Dendritic cell treated with granulocyte-macrophage colony-stimulating factor and Interleukin-4, amounts not matched to agents 40 ng/mL and 50 ng/mL, for 4 days (primary cell): ENCODE results near the gene FAM210A.

ENCODE experiments used
- H3K27ac Mint-ChIP-seq: one replicate; pipeline ENCODE4 v1.8.0; 2022; ENCODE audit warnings: mild to moderate bottlenecking, mixed read lengths
- H3K27me3 Mint-ChIP-seq: one replicate; pipeline ENCODE4 v1.8.0; 2022; ENCODE audit warnings: mild to moderate bottlenecking, mixed read lengths
- H3K36me3 Mint-ChIP-seq: one replicate; pipeline ENCODE4 v1.8.0; 2022; ENCODE audit warnings: low read depth, mixed read lengths
- H3K4me1 Mint-ChIP-seq: one replicate; pipeline ENCODE4 v1.8.0; 2022; ENCODE audit warnings: low read depth, mixed read lengths
- H3K4me3 Mint-ChIP-seq: one replicate; pipeline ENCODE4 v1.8.0; 2022; ENCODE audit warnings: mild to moderate bottlenecking, moderate library complexity, mixed read lengths
- H3K9me3 Mint-ChIP-seq: one replicate; pipeline ENCODE4 v1.8.0; 2022; ENCODE audit warnings: mixed read lengths
- intact Hi-C: fragments of 100-400 bp; cut with micrococcal nuclease; formaldehyde crosslinking; loops from one replicate; pipeline ENCODE4 v1.15.0; 2022

FAM210A gene

GRCh38 chr18:13629841-13630715, 96.3 kb downstream of the FAM210A start:
- no peak overlapping the region for H3K4me3 Mint-ChIP-seq
- peaks cover 8% of the 10 kb centered on the region for H3K9me3 Mint-ChIP-seq
- H3K27ac Mint-ChIP-seq = peak overlapping the region; percentile 73
- H3K27me3 Mint-ChIP-seq = no peaks in the 10 kb centered on the region
- intact Hi-C loops = loop anchor here (1.0 to 5.0 kb wide), 2 partner anchors 72 to 413 kb away; partner anchors contain the start of gene LDLRAD4
- peaks cover 45% of the 10 kb centered on the region for H3K4me1 Mint-ChIP-seq
- H3K36me3 Mint-ChIP-seq = peaks cover 44% of the 10 kb centered on the region

GRCh38 chr18:13628211-13628610, 98.1 kb downstream of the FAM210A start:
- H3K9me3 Mint-ChIP-seq = peaks cover 8% of the 10 kb centered on the region
- no peaks in the 10 kb centered on the region for H3K27me3 Mint-ChIP-seq
- peak overlapping the region; percentile 5 for H3K27ac Mint-ChIP-seq
- peaks cover 48% of the 10 kb centered on the region for H3K36me3 Mint-ChIP-seq
- no peak overlapping the region for H3K4me3 Mint-ChIP-seq
- H3K4me1 Mint-ChIP-seq = peaks cover 64% of the 10 kb centered on the region
- intact Hi-C loops = loop anchor here (5.0 kb wide), 1 partner anchor 411 kb away; the partner anchor contains the start of gene LDLRAD4

GRCh38 chr18:13627639-13628038, 98.7 kb downstream of the FAM210A start:
- H3K27me3 Mint-ChIP-seq = no peaks in the 10 kb centered on the region
- peaks cover 7% of the 10 kb centered on the region for H3K9me3 Mint-ChIP-seq
- H3K4me3 Mint-ChIP-seq = no peak overlapping the region
- H3K4me1 Mint-ChIP-seq = peaks cover 69% of the 10 kb centered on the region
- H3K36me3 Mint-ChIP-seq = peaks cover 48% of the 10 kb centered on the region
- intact Hi-C loops = loop anchor here (5.0 kb wide), 1 partner anchor 410 kb away; the partner anchor contains the start of gene LDLRAD4
- H3K27ac Mint-ChIP-seq = peak overlapping the region; percentile 5

GRCh38 chr18:13626544-13626908, 99.8 kb downstream of the FAM210A start:
- Mint-ChIP-seq H3K36me3 (peaks cover 52% of the 10 kb centered on the region), H3K4me1 (peaks cover 77% of the 10 kb centered on the region), H3K27ac (peak overlapping the region; percentile 62), H3K9me3 (no peaks in the 10 kb centered on the region), H3K4me3 (no peak overlapping the region), H3K27me3 (no peaks in the 10 kb centered on the region)
- intact Hi-C loops = loop anchor here (5.0 kb wide), 1 partner anchor 409 kb away; the partner anchor contains the start of gene LDLRAD4

- Mint-ChIP-seq H3K36me3 (peaks cover 57% of the 10 kb centered on the region), H3K4me3 (no peak overlapping the region), H3K4me1 (peaks cover 77% of the 10 kb centered on the region), H3K27ac (peak overlapping the region; percentile 62), H3K27me3 (no peaks in the 10 kb centered on the region), H3K9me3 (no peaks in the 10 kb centered on the region)
- intact Hi-C loops = loop anchor here (5.0 kb wide), 1 partner anchor 409 kb away; the partner anchor contains the start of gene LDLRAD4
Observed at GRCh38 chr18:13625843-13626543, 100.4 kb downstream of the FAM210A start.

GRCh38 chr18:13625355-13625754, 101.0 kb downstream of the FAM210A start:
- intact Hi-C loops = loop anchor here (5.0 kb wide), 1 partner anchor 408 kb away; the partner anchor contains the start of gene LDLRAD4
- Mint-ChIP-seq H3K36me3 (peaks cover 64% of the 10 kb centered on the region), H3K27ac (peak overlapping the region; percentile 85), H3K4me3 (no peak overlapping the region), H3K4me1 (peaks cover 82% of the 10 kb centered on the region), H3K27me3 (no peaks in the 10 kb centered on the region), H3K9me3 (no peaks in the 10 kb centered on the region)

- peaks cover 82% of the 10 kb centered on the region for H3K4me1 Mint-ChIP-seq
- H3K4me3 Mint-ChIP-seq = no peak overlapping the region
- no peaks in the 10 kb centered on the region for H3K27me3 Mint-ChIP-seq
- peaks cover 69% of the 10 kb centered on the region for H3K36me3 Mint-ChIP-seq
- intact Hi-C loops = loop anchor here (5.0 kb wide), 2 partner anchors 37 to 407 kb away; partner anchors contain the start of gene LDLRAD4
- H3K9me3 Mint-ChIP-seq = no peaks in the 10 kb centered on the region
- H3K27ac Mint-ChIP-seq = peak overlapping the region; percentile 85
Observed at GRCh38 chr18:13624563-13625237, 101.7 kb downstream of the FAM210A start.

- Mint-ChIP-seq H3K4me1 (peaks cover 83% of the 10 kb centered on the region), H3K36me3 (peaks cover 69% of the 10 kb centered on the region), H3K9me3 (no peaks in the 10 kb centered on the region), H3K27me3 (no peaks in the 10 kb centered on the region), H3K27ac (peak overlapping the region; percentile 85), H3K4me3 (no peak overlapping the region)
- intact Hi-C loops = loop anchor here (5.0 kb wide), 1 partner anchor 37 kb away; no protein-coding TSS in a partner anchor
Observed at GRCh38 chr18:13623871-13624270, 102.5 kb downstream of the FAM210A start.

GRCh38 chr18:13623348-13623747, 103.0 kb downstream of the FAM210A start:
- Mint-ChIP-seq H3K27ac (peak overlapping the region; percentile 85), H3K9me3 (no peaks in the 10 kb centered on the region), H3K4me3 (no peak overlapping the region), H3K36me3 (peaks cover 69% of the 10 kb centered on the region), H3K27me3 (no peaks in the 10 kb centered on the region), H3K4me1 (peaks cover 80% of the 10 kb centered on the region)
- intact Hi-C loops = loop anchor here (5.0 kb wide), 1 partner anchor 36 kb away; no protein-coding TSS in a partner anchor

- Mint-ChIP-seq H3K9me3 (no peaks in the 10 kb centered on the region), H3K27me3 (no peaks in the 10 kb centered on the region), H3K4me3 (no peak overlapping the region), H3K27ac (peak overlapping the region; percentile 85), H3K36me3 (peaks cover 66% of the 10 kb centered on the region), H3K4me1 (peaks cover 77% of the 10 kb centered on the region)
- intact Hi-C loops = loop anchor here (5.0 kb wide), 1 partner anchor 35 kb away; no protein-coding TSS in a partner anchor
Observed at GRCh38 chr18:13622751-13623150, 103.6 kb downstream of the FAM210A start.

- Mint-ChIP-seq H3K9me3 (no peaks in the 10 kb centered on the region), H3K36me3 (peaks cover 59% of the 10 kb centered on the region), H3K4me1 (peaks cover 75% of the 10 kb centered on the region), H3K27me3 (no peaks in the 10 kb centered on the region), H3K27ac (peak overlapping the region; percentile 85), H3K4me3 (no peak overlapping the region)
- intact Hi-C loops = loop anchor here (5.0 kb wide), 1 partner anchor 35 kb away; no protein-coding TSS in a partner anchor
Observed at GRCh38 chr18:13621886-13622619, 104.3 kb downstream of the FAM210A start.

- intact Hi-C loops = loop anchor here (5.0 kb wide), 1 partner anchor 34 kb away; no protein-coding TSS in a partner anchor
- peaks cover 55% of the 10 kb centered on the region for H3K36me3 Mint-ChIP-seq
- peak overlapping the region; percentile 85 for H3K27ac Mint-ChIP-seq
- no peaks in the 10 kb centered on the region for H3K9me3 Mint-ChIP-seq
- no peak overlapping the region for H3K4me3 Mint-ChIP-seq
- H3K27me3 Mint-ChIP-seq = no peaks in the 10 kb centered on the region
- peaks cover 75% of the 10 kb centered on the region for H3K4me1 Mint-ChIP-seq
Observed at GRCh38 chr18:13621446-13621849, 104.9 kb downstream of the FAM210A start.
